ENCODE data around the gene LHFPL6.

The LHFPL6 gene

GRCh38 chr13:39527961-39528660 is 74.9 kb downstream of the LHFPL6 start:
- Mint-ChIP-seq H3K27ac (no peak overlapping the region), H3K36me3 (ENCODE audit: low read depth) (no peaks in the 10 kb centered on the region), H3K27me3 (ENCODE audit: low read depth) (peaks cover 3% of the 10 kb centered on the region), H3K4me3 (no peak overlapping the region), H3K9me3 (no peaks in the 10 kb centered on the region), H3K4me1 (ENCODE audit: low read depth) (no peaks in the 10 kb centered on the region)
- DNase-seq (ENCODE audit: low spot score) = no peak

DNA sequence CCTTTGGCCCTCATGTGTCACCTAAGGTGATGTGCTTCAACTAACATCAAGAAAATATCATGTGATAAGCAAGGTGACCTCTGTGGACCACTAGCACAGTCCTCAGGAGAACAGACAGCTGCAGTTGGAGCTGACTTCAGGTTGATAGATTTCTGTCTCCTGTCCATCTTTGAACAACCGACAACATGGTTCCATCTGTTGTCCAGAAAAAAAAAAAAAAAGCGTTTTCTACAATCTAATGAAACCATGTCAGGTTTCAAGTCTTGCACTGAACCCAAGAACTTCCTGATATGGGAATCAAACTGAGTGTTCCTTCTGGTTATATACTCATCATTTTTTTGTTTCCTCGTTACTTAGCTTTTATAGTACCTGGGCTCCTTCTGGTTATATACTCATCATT is 75.7 kb downstream of the LHFPL6 start:
- H3K27ac Mint-ChIP-seq = no peak overlapping the region
- H3K9me3 Mint-ChIP-seq = no peaks in the 10 kb centered on the region
- no peak overlapping the region for H3K4me3 Mint-ChIP-seq
- DNase-seq (ENCODE audit: low spot score) = no peak
- H3K4me1 Mint-ChIP-seq (ENCODE audit: low read depth) = no peaks in the 10 kb centered on the region
- H3K27me3 Mint-ChIP-seq (ENCODE audit: low read depth) = peaks cover 3% of the 10 kb centered on the region
- no peaks in the 10 kb centered on the region for H3K36me3 Mint-ChIP-seq (ENCODE audit: low read depth)

DNA sequence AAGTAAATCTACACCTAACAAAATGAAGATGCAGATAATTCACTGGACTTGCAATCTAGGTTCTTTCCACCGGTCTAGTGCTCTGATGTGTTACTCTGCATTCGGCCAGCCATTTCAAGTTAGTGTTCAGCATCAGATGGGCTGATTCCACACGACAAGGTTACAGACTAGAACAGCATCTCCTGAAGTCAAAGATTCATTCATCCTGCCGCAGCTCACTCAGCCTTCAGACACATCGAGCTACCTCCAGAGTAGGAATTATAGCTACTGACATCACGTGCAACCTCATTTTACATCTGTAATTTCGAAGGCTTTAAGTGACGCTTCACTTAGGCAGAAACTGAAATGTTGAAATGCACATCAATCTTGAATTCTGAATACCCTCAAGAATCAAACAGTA is 76.5 kb downstream of the LHFPL6 start:
- Mint-ChIP-seq H3K27ac (no peak overlapping the region), H3K4me1 (ENCODE audit: low read depth) (no peaks in the 10 kb centered on the region), H3K27me3 (ENCODE audit: low read depth) (peaks cover 3% of the 10 kb centered on the region), H3K4me3 (no peak overlapping the region), H3K9me3 (no peaks in the 10 kb centered on the region), H3K36me3 (ENCODE audit: low read depth) (no peaks in the 10 kb centered on the region)
- DNase-seq (ENCODE audit: low spot score) = no peak

DNA sequence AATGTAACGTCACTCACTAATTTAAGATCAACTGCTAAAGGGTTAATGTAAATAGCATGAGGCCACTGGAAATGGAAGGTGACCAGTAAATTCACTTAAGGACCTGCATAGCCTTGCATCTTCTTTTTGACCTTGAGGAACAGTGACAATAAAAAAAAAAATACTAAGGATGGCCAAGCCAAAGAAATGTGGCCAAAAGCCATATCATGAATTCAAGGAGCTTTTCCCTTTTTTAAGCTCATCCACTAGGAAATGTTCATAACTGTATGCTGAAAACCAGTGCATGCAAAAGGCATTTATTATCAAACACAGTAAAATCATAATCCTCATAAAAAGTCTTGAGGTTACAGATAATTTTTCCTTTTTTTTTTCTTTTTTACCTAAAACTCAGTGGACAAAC is 77.5 kb downstream of the LHFPL6 start:
- no peak for DNase-seq (ENCODE audit: low spot score)
- H3K9me3 Mint-ChIP-seq = no peaks in the 10 kb centered on the region
- H3K27ac Mint-ChIP-seq = no peak overlapping the region
- no peaks in the 10 kb centered on the region for H3K36me3 Mint-ChIP-seq (ENCODE audit: low read depth)
- H3K4me1 Mint-ChIP-seq (ENCODE audit: low read depth) = no peaks in the 10 kb centered on the region
- peaks cover 3% of the 10 kb centered on the region for H3K27me3 Mint-ChIP-seq (ENCODE audit: low read depth)
- H3K4me3 Mint-ChIP-seq = no peak overlapping the region

DNA sequence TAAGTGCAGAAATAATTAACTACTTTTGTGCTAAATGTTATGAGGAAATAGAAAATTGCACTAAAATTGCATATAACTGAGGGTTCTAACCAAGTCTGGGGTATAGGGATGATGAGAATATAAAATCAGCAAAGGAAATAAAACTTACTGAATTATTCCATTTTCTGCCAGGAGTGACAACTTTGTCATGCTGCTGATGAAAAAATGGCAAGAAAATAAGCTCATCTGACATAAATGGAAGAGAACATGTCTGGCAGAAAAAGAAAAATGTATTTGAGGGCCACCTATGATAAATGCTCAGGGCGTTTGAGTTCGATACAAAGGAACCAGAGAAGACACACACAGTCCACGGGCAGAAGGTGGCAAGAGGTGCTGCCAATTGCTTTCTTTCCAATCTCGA is 78.2 kb downstream of the LHFPL6 start:
- H3K27ac Mint-ChIP-seq = no peak overlapping the region
- no peaks in the 10 kb centered on the region for H3K4me1 Mint-ChIP-seq (ENCODE audit: low read depth)
- DNase-seq (ENCODE audit: low spot score) = no peak
- no peak overlapping the region for H3K4me3 Mint-ChIP-seq
- H3K36me3 Mint-ChIP-seq (ENCODE audit: low read depth) = no peaks in the 10 kb centered on the region
- H3K27me3 Mint-ChIP-seq (ENCODE audit: low read depth) = peaks cover 3% of the 10 kb centered on the region
- no peaks in the 10 kb centered on the region for H3K9me3 Mint-ChIP-seq

DNA sequence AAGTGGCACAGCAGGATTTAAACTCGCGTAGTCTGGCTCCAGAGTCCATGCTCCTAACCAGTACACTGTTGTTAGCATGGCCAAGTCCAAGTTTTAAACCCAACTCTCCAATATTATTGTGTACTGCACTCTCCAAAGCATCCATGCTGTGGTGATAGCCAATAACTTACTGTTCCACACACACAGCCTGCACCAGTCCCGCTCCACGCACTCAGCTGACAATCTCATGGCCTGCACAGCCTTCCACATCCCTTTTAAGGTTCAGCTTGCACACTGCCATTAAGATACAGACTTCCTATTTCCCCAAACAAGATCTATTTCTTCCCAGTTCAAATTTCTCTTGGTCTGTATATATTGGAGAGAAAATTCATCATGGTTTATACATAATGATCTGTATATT is 80.7 kb downstream of the LHFPL6 start:
- no peaks in the 10 kb centered on the region for H3K4me1 Mint-ChIP-seq (ENCODE audit: low read depth)
- H3K27me3 Mint-ChIP-seq (ENCODE audit: low read depth) = no peaks in the 10 kb centered on the region
- no peaks in the 10 kb centered on the region for H3K36me3 Mint-ChIP-seq (ENCODE audit: low read depth)
- no peak overlapping the region for H3K27ac Mint-ChIP-seq
- no peaks in the 10 kb centered on the region for H3K9me3 Mint-ChIP-seq
- no peak overlapping the region for H3K4me3 Mint-ChIP-seq
- no peak for DNase-seq (ENCODE audit: low spot score)

- no peak for DNase-seq (ENCODE audit: low spot score)
- Mint-ChIP-seq H3K4me3 (no peak overlapping the region), H3K27me3 (ENCODE audit: low read depth) (no peaks in the 10 kb centered on the region), H3K4me1 (ENCODE audit: low read depth) (no peaks in the 10 kb centered on the region), H3K36me3 (ENCODE audit: low read depth) (no peaks in the 10 kb centered on the region), H3K9me3 (no peaks in the 10 kb centered on the region), H3K27ac (no peak overlapping the region)
Measured at GRCh38 chr13:39521701-39522100, 81.3 kb downstream of the LHFPL6 start.

- H3K9me3 Mint-ChIP-seq = no peaks in the 10 kb centered on the region
- no peaks in the 10 kb centered on the region for H3K4me1 Mint-ChIP-seq (ENCODE audit: low read depth)
- H3K27ac Mint-ChIP-seq = no peak overlapping the region
- no peaks in the 10 kb centered on the region for H3K27me3 Mint-ChIP-seq (ENCODE audit: low read depth)
- no peak overlapping the region for H3K4me3 Mint-ChIP-seq
- no peaks in the 10 kb centered on the region for H3K36me3 Mint-ChIP-seq (ENCODE audit: low read depth)
- no peak for DNase-seq (ENCODE audit: low spot score)
Measured at GRCh38 chr13:39516096-39516495, 86.9 kb downstream of the LHFPL6 start.

DNA sequence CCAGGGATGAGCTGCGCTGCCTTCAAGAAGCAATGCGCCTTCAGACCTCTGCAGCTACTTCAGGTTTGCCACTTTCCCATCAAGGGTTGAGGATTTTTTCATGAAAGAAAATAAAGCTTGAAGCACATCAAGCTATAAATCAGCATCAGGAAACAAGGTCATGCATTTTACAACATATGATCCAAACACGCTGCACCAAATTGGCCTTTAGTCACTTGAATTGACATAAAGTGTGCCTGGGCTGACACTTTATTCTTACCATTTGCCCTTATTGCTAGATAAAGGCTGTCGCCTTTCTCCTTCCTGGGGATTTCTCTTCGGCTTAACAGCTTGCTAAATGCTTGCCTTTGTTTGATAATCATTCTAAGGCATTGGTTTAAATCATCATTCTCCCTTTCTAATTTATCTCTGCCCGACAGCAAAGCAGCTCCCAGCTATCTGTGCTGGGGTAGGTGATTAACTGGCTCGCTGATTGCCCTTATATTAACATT is 87.7 kb downstream of the LHFPL6 start:
- DNase-seq (ENCODE audit: low spot score) = no peak
- Mint-ChIP-seq H3K9me3 (no peaks in the 10 kb centered on the region), H3K36me3 (ENCODE audit: low read depth) (no peaks in the 10 kb centered on the region), H3K27me3 (ENCODE audit: low read depth) (no peaks in the 10 kb centered on the region), H3K4me1 (ENCODE audit: low read depth) (no peaks in the 10 kb centered on the region), H3K4me3 (no peak overlapping the region), H3K27ac (no peak overlapping the region)

GRCh38 chr13:39512687-39513086 is 90.3 kb downstream of the LHFPL6 start:
- Mint-ChIP-seq H3K27ac (no peak overlapping the region), H3K4me3 (no peak overlapping the region), H3K36me3 (ENCODE audit: low read depth) (no peaks in the 10 kb centered on the region), H3K27me3 (ENCODE audit: low read depth) (peaks cover 3% of the 10 kb centered on the region), H3K4me1 (ENCODE audit: low read depth) (no peaks in the 10 kb centered on the region), H3K9me3 (no peaks in the 10 kb centered on the region)
- DNase-seq (ENCODE audit: low spot score) = no peak

- no peaks in the 10 kb centered on the region for H3K4me1 Mint-ChIP-seq (ENCODE audit: low read depth)
- no peak overlapping the region for H3K27ac Mint-ChIP-seq
- H3K9me3 Mint-ChIP-seq = no peaks in the 10 kb centered on the region
- DNase-seq (ENCODE audit: low spot score) = no peak
- H3K27me3 Mint-ChIP-seq (ENCODE audit: low read depth) = peaks cover 5% of the 10 kb centered on the region
- H3K4me3 Mint-ChIP-seq = no peak overlapping the region
- no peaks in the 10 kb centered on the region for H3K36me3 Mint-ChIP-seq (ENCODE audit: low read depth)
Measured at GRCh38 chr13:39510316-39510695, 92.7 kb downstream of the LHFPL6 start.

GRCh38 chr13:39509616-39510315 is 93.2 kb downstream of the LHFPL6 start:
- Mint-ChIP-seq H3K4me1 (ENCODE audit: low read depth) (no peaks in the 10 kb centered on the region), H3K36me3 (ENCODE audit: low read depth) (no peaks in the 10 kb centered on the region), H3K27ac (no peak overlapping the region), H3K9me3 (no peaks in the 10 kb centered on the region), H3K27me3 (ENCODE audit: low read depth) (peaks cover 5% of the 10 kb centered on the region), H3K4me3 (no peak overlapping the region)
- no peak for DNase-seq (ENCODE audit: low spot score)

- no peaks in the 10 kb centered on the region for H3K36me3 Mint-ChIP-seq (ENCODE audit: low read depth)
- peaks cover 5% of the 10 kb centered on the region for H3K27me3 Mint-ChIP-seq (ENCODE audit: low read depth)
- no peak overlapping the region for H3K4me3 Mint-ChIP-seq
- H3K9me3 Mint-ChIP-seq = no peaks in the 10 kb centered on the region
- H3K4me1 Mint-ChIP-seq (ENCODE audit: low read depth) = no peaks in the 10 kb centered on the region
- no peak for DNase-seq (ENCODE audit: low spot score)
- no peak overlapping the region for H3K27ac Mint-ChIP-seq
Measured at GRCh38 chr13:39506559-39507390, 96.2 kb downstream of the LHFPL6 start.

GRCh38 chr13:39505151-39505550 is 97.8 kb downstream of the LHFPL6 start:
- H3K4me3 Mint-ChIP-seq = no peak overlapping the region
- H3K27me3 Mint-ChIP-seq (ENCODE audit: low read depth) = peaks cover 5% of the 10 kb centered on the region
- no peaks in the 10 kb centered on the region for H3K36me3 Mint-ChIP-seq (ENCODE audit: low read depth)
- no peaks in the 10 kb centered on the region for H3K9me3 Mint-ChIP-seq
- no peak overlapping the region for H3K27ac Mint-ChIP-seq
- H3K4me1 Mint-ChIP-seq (ENCODE audit: low read depth) = no peaks in the 10 kb centered on the region
- no peak for DNase-seq (ENCODE audit: low spot score)

Measured in T-helper 2 cell treated with Interferon-gamma antibody and Interleukin-4, amounts not matched to agents 5 μg/mL and 100 μg/mL, for 36 hours (primary cell).